H9 (cell line): ENCODE results near the gene BTG4. TPM values are rescaled to one million over a fixed set of nuclear protein-coding genes. Genes with fewer than 3 reads are reported as not detected.

ENCODE experiments used
- DNase-seq: peaks from one replicate; pipeline ENCODE4 v3.0.0-alpha.2; 2017
- H2AFZ ChIP-seq: one replicate; pipeline ENCODE4 v1.6.1; 2013; ENCODE audit warnings: mild to moderate bottlenecking, low read length, control low read depth, moderate library complexity
- H2AK5ac ChIP-seq: 2 replicates; pipeline ENCODE4 v1.6.1; 2013; ENCODE audit warnings: low read length, control low read depth, mixed read lengths; ENCODE audit not compliant: insufficient read length
- H2BK120ac ChIP-seq: one replicate; pipeline ENCODE4 v1.6.1; 2013; ENCODE audit warnings: low read depth, mild to moderate bottlenecking, low read length, control low read depth, inconsistent platforms; ENCODE audit not compliant: poor library complexity, severe bottlenecking
- H2BK12ac ChIP-seq: 2 replicates; pipeline ENCODE4 v1.6.1; 2013; ENCODE audit warnings: low read length, control low read depth, mixed read lengths, low read depth; ENCODE audit not compliant: insufficient read length
- H2BK15ac ChIP-seq: 2 replicates; pipeline ENCODE4 v1.6.1; 2013; ENCODE audit warnings: low read depth, low read length, control low read depth
- H2BK20ac ChIP-seq: one replicate; pipeline ENCODE4 v1.6.1; 2013; ENCODE audit warnings: low read depth, mild to moderate bottlenecking, low read length, control low read depth, inconsistent platforms; ENCODE audit not compliant: poor library complexity, severe bottlenecking
- H2BK5ac ChIP-seq: 2 replicates; pipeline ENCODE4 v1.6.1; 2013; ENCODE audit warnings: low read length, control low read depth, mixed read lengths; ENCODE audit not compliant: insufficient read length
- H3K14ac ChIP-seq: 2 replicates; pipeline ENCODE4 v1.6.1; 2013; ENCODE audit warnings: low read length, control low read depth; ENCODE audit not compliant: insufficient read depth
- H3K18ac ChIP-seq: 2 replicates; pipeline ENCODE4 v1.6.1; 2013; ENCODE audit warnings: low read depth, mild to moderate bottlenecking, mixed read lengths, low read length, control low read depth; ENCODE audit not compliant: insufficient read length
- H3K23ac ChIP-seq: 2 replicates; pipeline ENCODE4 v1.6.1; 2013; ENCODE audit warnings: low read length, control low read depth, mixed read lengths, low read depth; ENCODE audit not compliant: insufficient read length
- H3K23me2 ChIP-seq: 2 replicates; pipeline ENCODE4 v1.6.1; 2013; ENCODE audit warnings: low read depth, mild to moderate bottlenecking, mixed read lengths, low read length, control low read depth; ENCODE audit not compliant: insufficient read length, poor library complexity, severe bottlenecking
- H3K27ac ChIP-seq: 2 replicates; pipeline ENCODE4 v1.5.1; 2013; ENCODE audit warnings: low read length, control low read depth, mixed read lengths, low read depth; ENCODE audit not compliant: insufficient read length
- H3K27me3 ChIP-seq: 2 replicates; pipeline ENCODE4 v1.6.1; 2013; ENCODE audit warnings: low read length, control low read depth, inconsistent platforms; ENCODE audit not compliant: insufficient read depth
- H3K4ac ChIP-seq: 2 replicates; pipeline ENCODE4 v1.6.1; 2013; ENCODE audit warnings: low read depth, mild to moderate bottlenecking, control low read depth, inconsistent platforms, low read length, moderate library complexity
- H3K4me1 ChIP-seq: 2 replicates; pipeline ENCODE4 v1.6.1; 2013; ENCODE audit warnings: low read length, control low read depth, inconsistent platforms; ENCODE audit not compliant: insufficient read depth
- H3K4me2 ChIP-seq: 2 replicates; pipeline ENCODE4 v1.6.1; 2013; ENCODE audit warnings: low read length, control low read depth, mixed read lengths; ENCODE audit not compliant: insufficient read length, insufficient read depth
- H3K56ac ChIP-seq: 2 replicates; pipeline ENCODE4 v1.6.1; 2013; ENCODE audit warnings: low read depth, mild to moderate bottlenecking, mixed read lengths, low read length, control low read depth; ENCODE audit not compliant: insufficient read length
- H3K79me1 ChIP-seq: 2 replicates; pipeline ENCODE4 v1.6.1; 2013; ENCODE audit warnings: low read depth, mild to moderate bottlenecking, moderate library complexity, low read length, control low read depth, inconsistent platforms; ENCODE audit not compliant: insufficient read depth, poor library complexity, severe bottlenecking
- H3K79me2 ChIP-seq: 2 replicates; pipeline ENCODE4 v1.6.1; 2013; ENCODE audit warnings: low read length, control low read depth, inconsistent platforms; ENCODE audit not compliant: insufficient read depth
- H3K9ac ChIP-seq: 2 replicates; pipeline ENCODE4 v1.6.1; 2013; ENCODE audit warnings: low read length, control low read depth, mixed read lengths; ENCODE audit not compliant: insufficient read length; ENCODE audit errors: extremely low read depth
- H3K9me3 ChIP-seq: one replicate; pipeline ENCODE4 v1.6.1; 2013; ENCODE audit warnings: low read depth, low read length, inconsistent platforms; ENCODE audit not compliant: control insufficient read depth
- H3T11ph ChIP-seq: one replicate; pipeline ENCODE4 v1.6.1; 2013; ENCODE audit warnings: mild to moderate bottlenecking, low read length, control low read depth, inconsistent platforms
- H4K20me1 ChIP-seq: one replicate; pipeline ENCODE4 v1.6.1; 2013; ENCODE audit not compliant: control insufficient read depth, insufficient read length, insufficient read depth
- H4K5ac ChIP-seq: 2 replicates; pipeline ENCODE4 v1.6.1; 2013; ENCODE audit warnings: low read depth, mild to moderate bottlenecking, mixed read lengths, low read length, control low read depth; ENCODE audit not compliant: insufficient read length
- H4K8ac ChIP-seq: replicated peaks from 2 replicates; pipeline ENCODE4 v1.6.1; 2013; ENCODE audit warnings: low read length, control low read depth, mixed read lengths, low read depth; ENCODE audit not compliant: insufficient read length
- H4K91ac ChIP-seq: 2 replicates; pipeline ENCODE4 v1.6.1; 2013; ENCODE audit warnings: low read depth, mild to moderate bottlenecking, moderate library complexity, mixed read lengths, low read length, control low read depth; ENCODE audit not compliant: insufficient read length
- H3K27ac Mint-ChIP-seq, 3 experiments: 2 replicates in 2 of 3; 3 replicates in 1 of 3; pipeline ENCODE4 v1.8.0; 2020 to 2021; ENCODE audit warnings: mixed read lengths in 3 of 3, mild to moderate bottlenecking in 1 of 3, moderate library complexity in 1 of 3
- H3K27me3 Mint-ChIP-seq: 2 replicates; pipeline ENCODE4 v1.8.0; 2021; ENCODE audit warnings: low read depth, mild to moderate bottlenecking, moderate library complexity, mixed read lengths
- H3K36me3 Mint-ChIP-seq, 3 experiments: 2 replicates in 2 of 3; 3 replicates in 1 of 3; pipeline ENCODE4 v1.8.0; 2020 to 2021; ENCODE audit warnings: low read depth in 3 of 3, mixed read lengths in 3 of 3; ENCODE audit not compliant: insufficient read depth in 1 of 3
- H3K4me1 Mint-ChIP-seq, 2 experiments: 2 replicates each; pipeline ENCODE4 v1.8.0; 2020; ENCODE audit warnings: mixed read lengths in 2 of 2
- H3K4me3 Mint-ChIP-seq, 2 experiments: 2 replicates in 1 of 2; 3 replicates in 1 of 2; pipeline ENCODE4 v1.8.0; 2020 to 2021; ENCODE audit warnings: mild to moderate bottlenecking in 2 of 2, mixed read lengths in 2 of 2, moderate library complexity in 1 of 2
- H3K9me3 Mint-ChIP-seq, 2 experiments: 2 replicates in 1 of 2; 3 replicates in 1 of 2; pipeline ENCODE4 v1.8.0; 2020; ENCODE audit warnings: mild to moderate bottlenecking in 2 of 2, mixed read lengths in 2 of 2, moderate library complexity in 1 of 2
- CTCF ChIP-seq: fragments of 200-600 bp; sonication (generic); conservative IDR thresholded peaks from 3 replicates; pipeline ENCODE4 v1.8.0; 2021; ENCODE audit warnings: antibody characterized with exemption, mild to moderate bottlenecking
- WGBS: extraction: QIAGEN DNeasy Blood & Tissue Kit; methylation state at CpG from one replicate; pipeline ENCODE4 v1.1.7; 2013; ENCODE audit warnings: missing lambda C conversion rate, low lambda C conversion rate, mixed read lengths; ENCODE audit not compliant: insufficient read length; ENCODE audit errors: extremely low coverage; 5-methylcytosine and 5-hydroxymethylcytosine counted together
- total RNA-seq: library from RNA; stranded (reverse); gene quantifications from 2 replicates; pipeline ENCODE4 v1.2.1, GENCODE V29; 2021

The BTG4 gene
- total RNA-seq, 1 experiment from 2014 or later: not detected

GRCh38 chr11:111448831-111449557 is 63.2 kb downstream of the BTG4 start:
- Histone ChIP-seq H4K8ac (no peak overlapping the region), H3K27ac (no peak overlapping the region), H3K14ac (no peak overlapping the region), H3K79me2 (no peaks in the 10 kb centered on the region), H2BK15ac (no peak overlapping the region), H3K4ac (no peak overlapping the region), H2BK5ac (no peak overlapping the region), H3K4me2 (no peak overlapping the region), H2BK120ac (no peak overlapping the region), H4K91ac (no peak overlapping the region), H3K79me1 (no peaks in the 10 kb centered on the region), H2BK20ac (no peak overlapping the region), H3K56ac (no peak overlapping the region), H3T11ph (no peak overlapping the region), H3K27me3 (no peaks in the 10 kb centered on the region), H3K23me2 (no peaks in the 10 kb centered on the region), H2AFZ (no peak overlapping the region), H4K20me1 (no peaks in the 10 kb centered on the region), H3K23ac (no peak overlapping the region), H2AK5ac (no peak overlapping the region), H3K9ac (no peak overlapping the region), H3K4me1 (no peaks in the 10 kb centered on the region; the same call in 1 of the 2 replicates), H3K9me3 (no peaks in the 10 kb centered on the region), H3K18ac (no peak overlapping the region), H4K5ac (no peak overlapping the region), H2BK12ac (no peak overlapping the region)
- peaks cover 9 to 10% of the 10 kb centered on the region in 2 experiments for H3K4me1 Mint-ChIP-seq
- peaks cover 2% of the 10 kb centered on the region; the same call in 1 of the 2 replicates for H3K27me3 Mint-ChIP-seq
- no peaks in the 10 kb centered on the region for H3K9me3 Mint-ChIP-seq
- peak overlapping the region in 1 of 3 experiments; percentile 37; a peak in 1 of 7 replicates for H3K27ac Mint-ChIP-seq
- no peak for TF ChIP-seq CTCF
- no peaks in the 10 kb centered on the region for H3K36me3 Mint-ChIP-seq
- H3K4me3 Mint-ChIP-seq: no peak overlapping the region
- DNase-seq: no peak
- WGBS: no CpG with 5 or more reads among the region's 11 CpGs
